KMS-11 (cell line): Measurements from ENCODE around the gene IL1R2.

Experiments used
- H2AFZ ChIP-seq: fragments of 200-600 bp; sonication (generic); 2 replicates; pipeline ENCODE4 v1.6.1; 2016; ENCODE audit warnings: antibody characterized with exemption, mixed run types, low read depth
- H3K27ac ChIP-seq: fragments of 200-600 bp; sonication (generic); 2 replicates; pipeline ENCODE4 v1.6.1; 2016; ENCODE audit warnings: mild to moderate bottlenecking, mixed run types
- H3K27me3 ChIP-seq: fragments of 200-600 bp; sonication (generic); 2 replicates; pipeline ENCODE4 v1.6.1; 2017; ENCODE audit warnings: mild to moderate bottlenecking, low read depth, mixed run types, moderate library complexity; ENCODE audit not compliant: insufficient read depth
- H3K36me3 ChIP-seq: fragments of 200-600 bp; sonication (generic); 2 replicates; pipeline ENCODE4 v1.6.1; 2017; ENCODE audit warnings: mild to moderate bottlenecking, mixed run types; ENCODE audit not compliant: insufficient read depth
- H3K4me1 ChIP-seq: fragments of 200-600 bp; sonication (generic); 2 replicates; pipeline ENCODE4 v1.6.1; 2016; ENCODE audit warnings: mild to moderate bottlenecking, low read depth, mixed run types; ENCODE audit not compliant: poor library complexity, severe bottlenecking
- H3K4me2 ChIP-seq: fragments of 200-600 bp; sonication (generic); 2 replicates; pipeline ENCODE4 v1.7.0; 2016; ENCODE audit warnings: mild to moderate bottlenecking, mixed run types
- H3K4me3 ChIP-seq: fragments of 200-600 bp; sonication (generic); IDR thresholded peaks from 2 replicates; pipeline ENCODE4 v1.6.1; 2017; ENCODE audit warnings: low read depth, low read length, mixed read lengths; ENCODE audit not compliant: insufficient read depth
- H3K79me2 ChIP-seq: fragments of 200-600 bp; sonication (generic); 2 replicates; pipeline ENCODE4 v1.6.1; 2016; ENCODE audit warnings: low read depth, mixed run types; ENCODE audit not compliant: insufficient read depth
- H3K9ac ChIP-seq: fragments of 200-600 bp; sonication (generic); 2 replicates; pipeline ENCODE4 v1.6.1; 2016; ENCODE audit warnings: mild to moderate bottlenecking, mixed run types
- H4K20me1 ChIP-seq: fragments of 200-600 bp; sonication (generic); 2 replicates; pipeline ENCODE4 v1.6.1; 2016; ENCODE audit warnings: mild to moderate bottlenecking, mixed run types; ENCODE audit not compliant: insufficient read depth
- TF ChIP-seq, protein P1 (sequence below): fragments of 200-600 bp; sonication (generic); conservative IDR thresholded peaks from 2 replicates; pipeline ENCODE4 v1.6.1; 2017; ENCODE audit warnings: low read depth, mild to moderate bottlenecking, antibody characterized with exemption, low read length, moderate library complexity, mixed read lengths

Gene IL1R2

DNA sequence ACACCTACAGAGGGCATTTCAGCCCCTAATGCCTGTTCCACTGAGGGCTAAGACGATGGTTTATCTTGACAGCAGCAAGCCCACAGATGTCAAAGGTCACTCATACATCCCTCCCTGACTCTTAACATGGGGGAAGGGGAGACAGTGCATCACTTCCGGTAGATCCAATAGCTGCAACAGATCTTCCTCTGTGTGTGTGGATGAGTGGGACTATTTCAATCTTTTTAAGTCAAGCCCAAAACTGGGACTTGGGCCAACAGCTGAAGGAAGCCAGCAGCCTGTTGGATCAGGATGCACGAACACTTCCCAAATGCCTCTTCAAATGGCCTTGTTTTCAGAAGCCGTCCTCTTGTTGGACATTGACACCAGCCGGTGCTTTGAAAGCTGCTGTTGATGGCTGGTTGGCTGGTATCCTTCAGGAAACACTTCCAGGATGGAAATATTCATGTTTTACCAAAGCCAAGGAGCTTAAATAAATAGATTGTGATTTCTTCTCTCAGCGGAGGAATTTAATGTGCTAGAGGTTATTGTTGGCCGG is 59.2 kb downstream of the IL1R2 start:
- Histone ChIP-seq H3K9ac (no peak overlapping the region), H3K27me3 (no peaks in the 10 kb centered on the region), H3K36me3 (no peaks in the 10 kb centered on the region), H3K27ac (no peak overlapping the region), H3K4me2 (no peak overlapping the region), H3K4me3 (no peak overlapping the region), H3K4me1 (no peaks in the 10 kb centered on the region), H2AFZ (no peak overlapping the region), H4K20me1 (no peaks in the 10 kb centered on the region), H3K79me2 (no peaks in the 10 kb centered on the region)
- TF ChIP-seq, protein P1, sequence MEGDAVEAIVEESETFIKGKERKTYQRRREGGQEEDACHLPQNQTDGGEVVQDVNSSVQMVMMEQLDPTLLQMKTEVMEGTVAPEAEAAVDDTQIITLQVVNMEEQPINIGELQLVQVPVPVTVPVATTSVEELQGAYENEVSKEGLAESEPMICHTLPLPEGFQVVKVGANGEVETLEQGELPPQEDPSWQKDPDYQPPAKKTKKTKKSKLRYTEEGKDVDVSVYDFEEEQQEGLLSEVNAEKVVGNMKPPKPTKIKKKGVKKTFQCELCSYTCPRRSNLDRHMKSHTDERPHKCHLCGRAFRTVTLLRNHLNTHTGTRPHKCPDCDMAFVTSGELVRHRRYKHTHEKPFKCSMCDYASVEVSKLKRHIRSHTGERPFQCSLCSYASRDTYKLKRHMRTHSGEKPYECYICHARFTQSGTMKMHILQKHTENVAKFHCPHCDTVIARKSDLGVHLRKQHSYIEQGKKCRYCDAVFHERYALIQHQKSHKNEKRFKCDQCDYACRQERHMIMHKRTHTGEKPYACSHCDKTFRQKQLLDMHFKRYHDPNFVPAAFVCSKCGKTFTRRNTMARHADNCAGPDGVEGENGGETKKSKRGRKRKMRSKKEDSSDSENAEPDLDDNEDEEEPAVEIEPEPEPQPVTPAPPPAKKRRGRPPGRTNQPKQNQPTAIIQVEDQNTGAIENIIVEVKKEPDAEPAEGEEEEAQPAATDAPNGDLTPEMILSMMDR, result no peak

- no peak overlapping the region for H3K4me3 ChIP-seq
- H3K9ac ChIP-seq, result no peak overlapping the region
- H2AFZ ChIP-seq, result no peak overlapping the region
- no peaks in the 10 kb centered on the region for H3K36me3 ChIP-seq
- H3K27ac ChIP-seq, result no peak overlapping the region
- H3K4me1 ChIP-seq, result no peaks in the 10 kb centered on the region
- no peaks in the 10 kb centered on the region for H3K27me3 ChIP-seq
- TF ChIP-seq, protein P1, result no peak
- no peaks in the 10 kb centered on the region for H4K20me1 ChIP-seq
- H3K79me2 ChIP-seq, result no peaks in the 10 kb centered on the region
- no peak overlapping the region for H3K4me2 ChIP-seq
These were observed 60.0 kb downstream of the IL1R2 start for GRCh38 chr2:102051692-102052277.

DNA sequence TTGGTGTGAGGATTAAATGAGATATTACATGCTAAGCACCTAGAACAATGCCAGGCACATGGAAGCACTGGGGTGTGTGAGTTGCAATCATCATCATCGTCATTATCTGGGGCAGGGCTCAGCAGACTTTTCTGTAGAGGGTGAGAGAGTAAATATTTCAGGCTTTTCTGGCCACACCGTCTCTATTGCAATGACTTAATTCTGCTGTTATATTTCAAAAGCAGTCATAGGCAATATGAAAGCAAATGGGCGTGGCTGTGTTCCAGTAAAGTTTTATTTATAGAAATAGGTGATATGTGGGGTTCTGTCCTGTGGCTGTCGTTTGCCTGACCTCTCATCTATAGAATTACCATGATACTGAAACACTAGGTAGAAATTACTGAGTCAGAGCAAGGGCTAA is 60.6 kb downstream of the IL1R2 start:
- no peaks in the 10 kb centered on the region for H4K20me1 ChIP-seq
- H3K4me2 ChIP-seq, result no peak overlapping the region
- H3K4me1 ChIP-seq, result no peaks in the 10 kb centered on the region
- H2AFZ ChIP-seq, result no peak overlapping the region
- TF ChIP-seq, protein P1, result no peak
- H3K36me3 ChIP-seq, result no peaks in the 10 kb centered on the region
- no peak overlapping the region for H3K9ac ChIP-seq
- no peaks in the 10 kb centered on the region for H3K27me3 ChIP-seq
- no peak overlapping the region for H3K4me3 ChIP-seq
- no peaks in the 10 kb centered on the region for H3K79me2 ChIP-seq
- H3K27ac ChIP-seq, result no peak overlapping the region

GRCh38 chr2:102053096-102053495 is 61.3 kb downstream of the IL1R2 start:
- H2AFZ ChIP-seq, result no peak overlapping the region
- H4K20me1 ChIP-seq, result no peaks in the 10 kb centered on the region
- TF ChIP-seq, protein P1, result no peak
- H3K27ac ChIP-seq, result no peak overlapping the region
- H3K9ac ChIP-seq, result no peak overlapping the region
- no peaks in the 10 kb centered on the region for H3K79me2 ChIP-seq
- no peak overlapping the region for H3K4me2 ChIP-seq
- H3K4me3 ChIP-seq, result no peak overlapping the region
- no peaks in the 10 kb centered on the region for H3K4me1 ChIP-seq
- no peaks in the 10 kb centered on the region for H3K36me3 ChIP-seq
- H3K27me3 ChIP-seq, result no peaks in the 10 kb centered on the region
